Stimulated activated CD4-positive, alpha-beta T cell treated with anti-CD3 and anti-CD28 coated beads, Interleukin-12 subunit alpha, Interleukin-12 subunit beta, amount 100 ng/mL, for 24 hours (primary cell): ENCODE results near the gene BRINP3.
"Not testable (repeated sequence)": the region's sequence is repeated elsewhere in the genome, so short reads cannot be mapped to it uniquely, and the experiment has no call there.

ENCODE experiments used
- DNase-seq, 2 experiments: peaks; one replicate each; pipeline ENCODE4 v3.0.0-alpha.2; 2020; ENCODE audit warnings: low read depth in 2 of 2

BRINP3 gene

DNA sequence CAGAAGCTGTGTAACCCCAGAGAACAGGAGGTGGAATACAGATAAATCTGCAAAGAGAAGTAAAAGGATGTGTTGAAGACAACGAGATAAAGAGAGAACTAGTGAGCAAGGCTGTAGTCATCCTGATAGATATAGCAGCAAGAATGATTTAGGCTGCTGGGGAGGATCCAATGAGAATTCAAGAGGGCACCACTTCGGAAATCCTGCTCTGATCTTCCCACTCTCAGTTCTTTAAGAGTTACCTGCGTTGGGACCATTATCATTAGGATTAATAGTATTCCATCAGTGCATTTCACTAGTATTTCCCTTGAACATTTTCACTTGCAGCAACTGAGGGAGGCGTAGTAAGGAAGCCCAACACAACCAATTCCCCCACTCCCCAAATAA is at the start of gene BRINP3:
Gene BRINP3 (minus strand): TSS at position 103 of the 387 bp plus-strand sequence.
- no peak for DNase-seq

DNA sequence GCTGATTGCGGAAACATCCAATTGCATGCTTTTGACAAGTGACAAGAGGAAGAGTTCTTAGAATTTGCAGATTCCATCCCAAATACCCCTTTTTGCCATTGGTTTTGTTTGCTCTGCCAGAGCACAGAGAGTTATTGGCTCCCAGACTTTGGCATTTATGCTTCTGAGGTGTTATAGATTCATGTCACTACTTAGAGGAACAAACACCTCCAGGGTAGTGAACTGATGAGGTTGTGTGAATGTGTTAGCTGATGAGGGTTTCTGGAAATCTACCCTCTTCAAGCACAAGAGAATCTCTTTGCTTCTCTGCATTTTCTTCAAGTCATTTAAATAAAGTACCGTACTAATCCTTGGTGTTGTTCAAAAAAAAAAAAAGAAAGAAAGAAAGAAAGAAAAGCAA is 33.9 kb upstream of the BRINP3 start:
- DNase-seq = no peak

DNA sequence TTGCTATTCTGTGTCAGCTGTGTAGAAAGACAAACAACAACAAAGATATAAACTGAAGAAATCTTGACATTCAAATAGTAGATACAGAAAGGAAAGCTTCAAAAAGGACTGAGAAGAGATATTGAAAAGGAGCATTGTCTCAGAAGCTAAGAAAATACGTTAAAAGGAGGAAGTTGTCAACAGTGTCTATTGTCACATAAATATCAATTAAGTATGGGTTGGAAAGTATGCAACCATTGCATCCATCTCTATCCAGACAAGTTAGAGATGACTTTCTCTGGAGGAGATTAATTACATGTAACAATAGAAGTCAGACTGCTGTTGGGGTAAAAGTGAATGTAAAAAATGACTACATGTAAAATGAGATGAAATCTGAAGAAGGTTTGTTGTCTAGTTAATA is 29.7 kb upstream of the BRINP3 start:
- no peak for DNase-seq

DNA sequence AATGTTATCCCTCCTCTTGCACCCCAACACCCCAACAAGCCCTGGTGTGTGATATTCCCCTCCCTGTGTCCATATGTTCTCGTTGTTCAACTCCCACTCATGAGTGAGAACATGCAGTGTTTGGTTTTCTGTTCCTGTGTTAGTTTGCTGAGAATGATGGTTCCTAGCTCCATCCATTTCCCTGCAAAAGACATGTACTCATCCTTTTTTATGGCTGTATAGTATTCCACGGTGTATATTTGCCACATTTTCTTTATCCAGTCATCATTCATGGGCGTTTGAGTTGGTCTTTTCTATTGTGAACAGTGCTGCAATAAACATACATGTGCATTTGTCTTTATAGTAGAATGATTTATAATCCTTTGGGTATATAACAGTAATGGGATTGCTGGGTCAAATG is 26.9 kb upstream of the BRINP3 start:
- not testable (repeated sequence) for DNase-seq

DNA sequence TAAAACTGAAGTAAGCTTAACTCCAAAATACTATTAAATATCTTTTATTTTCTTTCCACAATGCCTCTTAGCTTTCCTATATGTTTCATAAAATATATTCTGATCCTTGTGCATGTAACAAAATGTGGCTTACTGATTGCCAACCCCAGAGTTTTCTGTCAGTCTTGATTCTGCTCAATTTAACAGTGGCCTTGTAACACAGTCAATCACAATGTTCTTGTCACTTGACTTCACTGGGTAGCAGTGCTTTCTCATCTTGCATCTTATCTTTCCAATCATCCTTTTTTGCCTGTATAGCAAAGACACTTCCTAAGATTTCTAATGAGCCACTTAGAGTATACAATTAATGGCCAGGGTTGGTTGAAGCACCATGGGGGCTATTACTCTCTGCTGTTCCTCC is 19.9 kb upstream of the BRINP3 start:
- DNase-seq = no peak

DNA sequence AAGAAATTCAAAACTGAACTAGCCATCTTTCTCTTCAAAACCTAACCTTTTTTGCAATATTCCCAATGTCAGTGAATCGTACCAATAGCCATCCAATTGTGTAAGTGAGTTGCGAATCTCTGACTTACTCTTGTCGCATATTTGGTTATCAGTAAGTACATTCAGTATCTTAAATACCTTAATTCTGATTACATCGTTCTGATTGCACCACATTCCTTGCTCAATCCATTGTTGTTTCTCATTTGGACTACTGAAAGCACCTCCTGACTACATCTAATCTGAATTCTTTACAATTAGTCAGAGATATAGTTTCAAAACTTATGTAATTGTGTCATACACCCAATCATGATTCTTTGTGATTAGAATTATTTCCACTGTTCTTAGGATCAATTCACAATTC is 16.8 kb upstream of the BRINP3 start:
- DNase-seq = no peak

DNA sequence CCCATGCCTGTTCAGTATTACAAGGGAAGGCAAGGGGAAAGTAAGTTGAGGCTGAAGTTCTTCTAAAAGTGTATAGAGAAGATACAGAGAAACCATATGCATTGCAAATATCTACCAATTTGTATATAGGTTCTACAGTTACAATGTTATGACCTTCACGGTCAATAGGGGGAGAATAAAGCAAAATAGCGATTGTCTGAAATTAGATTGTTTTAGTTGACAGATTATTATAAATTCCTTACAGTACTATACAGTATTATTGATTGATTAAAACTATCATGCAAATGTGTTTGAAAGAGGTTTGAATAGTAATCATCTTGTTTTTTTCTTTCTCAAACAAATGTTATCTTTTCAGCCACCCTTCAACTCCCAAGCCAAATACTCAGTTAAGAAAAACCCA is 13.7 kb upstream of the BRINP3 start:
- no peak for DNase-seq

DNA sequence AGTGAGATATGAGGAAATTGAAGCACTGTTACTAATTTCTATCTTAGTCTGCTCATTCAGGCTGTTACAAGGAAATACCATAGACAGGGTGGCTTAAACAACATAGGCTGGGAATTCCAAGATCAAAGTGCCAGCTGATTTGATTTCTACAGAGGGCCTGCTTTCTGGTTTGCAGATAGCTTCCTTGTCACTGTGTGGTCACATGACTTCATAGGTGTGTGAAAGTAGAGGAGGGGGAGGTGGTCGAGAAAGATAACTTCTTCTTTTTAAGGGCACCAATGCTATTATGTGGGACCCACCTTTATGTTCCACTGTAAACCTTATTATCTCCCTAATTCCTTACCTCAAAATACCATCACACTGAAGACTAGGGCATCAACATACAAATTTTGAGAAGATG is 6.4 kb upstream of the BRINP3 start:
- DNase-seq = no peak

DNA sequence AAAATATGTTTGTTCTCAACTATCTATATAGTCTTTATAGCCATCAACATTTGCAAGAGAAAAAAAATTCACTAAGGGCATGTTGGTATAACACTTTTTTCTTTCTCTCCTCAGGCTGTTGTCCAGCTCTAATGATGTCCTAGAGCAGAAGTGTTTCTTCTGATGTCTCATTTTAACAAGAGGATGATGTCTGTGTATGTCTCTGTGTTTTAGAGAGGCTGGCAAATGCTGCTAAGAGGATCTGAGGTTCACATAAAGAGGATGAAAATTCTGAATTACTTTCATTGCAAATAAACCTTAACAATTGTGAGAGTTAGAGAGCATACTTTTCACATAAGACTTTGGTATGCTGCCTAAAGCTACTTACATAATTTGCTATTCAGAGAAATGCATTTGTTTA is 2.6 kb upstream of the BRINP3 start:
- DNase-seq = no peak

DNA sequence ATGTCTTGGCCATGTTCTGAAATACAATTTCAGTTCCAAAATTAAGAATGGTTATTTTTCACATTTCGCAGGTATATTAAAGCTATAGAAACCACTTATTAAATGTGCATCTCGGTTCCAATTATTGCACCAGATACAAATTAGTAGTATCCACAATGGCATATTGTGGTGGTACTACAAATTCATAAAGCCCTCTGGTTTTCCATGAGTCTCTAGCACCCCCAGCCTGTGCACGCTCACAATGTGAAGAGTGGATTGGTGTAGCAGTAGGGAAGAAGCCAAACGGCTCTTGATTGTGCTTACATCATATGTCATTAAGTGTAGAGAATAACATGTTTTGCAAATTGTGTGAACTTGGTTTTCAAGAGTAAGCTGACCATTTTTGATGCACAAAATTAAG is 1.9 kb upstream of the BRINP3 start:
- DNase-seq = no peak

DNA sequence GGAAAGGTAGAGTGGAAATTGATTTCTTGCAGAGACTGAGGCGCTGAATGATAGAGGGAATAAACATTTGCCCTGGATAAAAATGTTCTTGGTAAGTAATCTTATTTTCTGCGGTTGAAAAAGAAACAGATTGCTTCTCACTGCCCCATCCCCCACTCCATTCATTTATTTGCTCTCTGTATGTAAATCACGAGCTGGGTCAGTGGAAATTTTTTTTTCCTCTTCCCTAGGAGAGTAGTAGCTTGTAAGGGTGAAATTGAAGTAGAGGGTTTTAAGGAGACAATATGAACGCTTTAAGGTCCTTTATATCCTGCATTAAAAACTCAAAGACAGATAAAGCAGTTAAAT is 1.4 kb upstream of the BRINP3 start:
- DNase-seq = no peak

DNA sequence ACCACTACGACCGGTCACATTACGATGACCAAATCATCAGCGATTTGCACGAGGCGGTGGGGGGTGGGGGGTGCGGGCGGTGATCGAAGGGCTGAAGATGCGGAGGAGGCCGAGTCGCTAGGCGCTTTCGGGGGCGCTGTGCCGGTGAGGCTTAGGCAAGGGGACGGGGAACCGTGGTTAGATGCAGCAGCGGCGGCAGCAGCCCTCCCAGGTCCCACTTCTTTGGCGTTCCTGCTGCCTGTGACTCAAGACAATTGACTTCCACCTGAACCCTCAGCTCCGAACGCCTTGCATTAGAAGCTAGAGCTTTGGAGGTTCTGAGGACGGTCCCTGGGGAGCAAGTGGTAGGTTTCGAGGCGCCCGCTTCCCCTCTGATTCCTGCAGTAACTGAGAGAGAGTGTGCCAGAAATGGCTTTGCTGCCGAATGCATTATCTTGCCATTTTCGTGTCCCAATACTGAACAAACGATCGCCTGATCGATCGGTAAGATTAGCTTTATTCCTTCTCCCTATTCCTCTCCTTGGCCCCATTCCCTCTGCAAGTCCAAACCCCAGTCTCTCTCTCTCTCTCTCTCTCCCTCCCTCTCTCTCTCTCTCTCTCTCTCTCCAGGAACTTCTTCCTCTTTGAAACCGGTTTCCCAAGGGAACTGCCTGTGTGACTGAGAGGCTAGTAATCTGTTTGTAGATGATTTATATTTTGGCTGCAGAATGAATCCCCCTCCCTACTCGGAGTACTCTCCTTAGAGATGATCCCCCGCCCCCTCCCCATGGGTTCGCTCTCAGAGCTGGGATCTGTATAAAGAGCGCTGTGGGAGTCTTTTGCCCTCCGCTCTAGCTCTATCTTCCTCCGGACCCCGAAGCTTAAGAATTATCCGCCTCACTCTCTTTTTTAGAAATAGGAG is 735 bp upstream of the BRINP3 start:
- no peak for DNase-seq

DNA sequence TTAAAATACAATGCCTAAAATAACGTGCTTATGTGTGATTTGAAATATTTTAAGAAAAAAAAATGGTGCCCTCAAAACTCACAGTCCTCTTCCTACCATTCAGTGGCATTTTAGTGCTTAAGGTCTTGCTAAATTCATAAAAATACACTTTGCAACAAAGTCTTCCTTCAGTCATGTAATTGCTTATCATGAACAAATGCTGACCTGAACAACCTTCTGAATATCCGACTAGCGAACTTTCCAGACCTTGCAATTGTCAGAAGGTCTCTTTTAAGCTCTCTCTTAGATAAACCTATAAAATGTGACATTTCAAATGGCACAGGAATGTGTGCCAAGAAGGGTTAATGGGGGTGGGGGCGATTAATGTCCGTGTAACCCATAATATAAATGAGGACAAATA is 858 bp downstream of the BRINP3 start:
- no peak for DNase-seq

DNA sequence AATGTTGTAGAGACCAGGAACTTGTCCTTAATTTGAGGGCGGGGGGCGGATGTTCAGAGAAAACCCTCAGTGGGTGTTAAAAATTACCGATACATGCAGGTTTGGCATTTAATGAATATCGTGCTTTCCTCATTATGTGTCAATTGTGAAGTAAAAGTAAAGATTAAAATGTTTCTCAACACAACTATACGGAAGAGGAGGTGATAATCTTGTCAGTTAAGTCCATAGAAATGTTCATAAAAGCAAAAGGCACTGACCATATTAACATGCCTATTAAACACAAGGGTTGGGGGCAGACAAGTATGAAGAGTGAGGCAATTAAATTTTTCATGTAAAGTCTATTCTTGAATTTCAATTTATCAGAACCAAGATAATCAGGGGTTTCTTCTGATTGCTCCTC is 1.3 kb downstream of the BRINP3 start:
- no peak for DNase-seq

DNA sequence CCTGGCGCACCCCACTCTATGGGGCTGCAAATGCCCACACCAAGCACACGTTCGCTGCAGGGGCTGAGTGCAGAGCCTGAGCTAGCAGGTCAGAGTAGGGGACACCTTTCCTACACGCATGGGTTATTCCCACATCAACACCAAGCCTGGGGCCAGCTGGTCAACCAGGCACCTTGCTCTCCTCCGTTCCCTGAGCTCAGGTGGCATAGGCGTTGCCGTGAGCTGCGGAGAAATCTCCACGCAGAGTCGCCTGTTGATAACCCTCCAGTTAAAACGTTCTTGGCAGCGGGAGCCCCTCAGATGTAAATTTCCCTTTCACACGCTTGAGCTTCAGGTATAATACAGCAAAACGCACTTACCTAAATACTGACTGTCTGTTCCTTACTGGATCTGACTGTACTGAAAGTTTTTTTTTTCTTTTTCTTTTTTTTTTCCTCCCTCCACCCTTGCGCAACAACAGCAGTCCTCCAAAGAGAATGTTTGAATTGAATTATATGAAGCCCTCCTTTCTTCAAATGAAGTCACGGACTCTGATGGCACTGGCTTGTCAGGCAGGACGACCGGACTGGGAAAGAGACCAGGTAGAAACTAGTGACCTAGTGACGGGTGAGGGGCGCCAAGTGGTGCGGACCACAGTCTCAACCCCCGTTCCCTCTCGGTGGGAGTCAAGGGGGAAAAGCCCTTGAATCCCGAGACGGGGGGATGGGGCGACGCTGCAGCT is 2.1 kb downstream of the BRINP3 start:
- no peak for DNase-seq

DNA sequence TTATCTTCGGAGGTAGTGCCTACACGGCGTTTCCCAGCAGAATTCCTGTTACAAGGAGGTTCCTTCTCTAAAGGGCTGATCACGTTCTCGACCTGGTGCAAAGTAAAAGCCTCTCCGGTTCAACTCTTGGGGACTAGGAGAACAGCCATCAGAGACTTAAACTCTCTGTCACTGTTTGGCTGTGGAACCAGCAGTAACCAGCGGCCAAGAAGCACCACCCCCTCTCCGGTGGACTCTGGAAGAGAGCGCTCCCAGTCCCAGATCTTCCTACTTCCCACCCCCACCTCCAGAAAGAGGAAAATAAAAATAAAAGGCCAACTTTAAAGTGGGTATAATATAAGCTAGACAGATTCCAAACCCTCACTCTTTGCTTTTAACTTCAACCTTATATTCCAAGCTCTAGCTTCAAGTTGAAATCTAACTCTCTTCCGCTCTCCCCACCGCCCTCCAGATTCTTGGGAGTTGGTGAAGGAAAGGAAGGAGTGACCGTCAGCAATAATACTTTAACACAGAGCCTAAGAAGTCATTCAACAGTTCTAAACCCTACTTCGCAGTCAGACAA is 2.9 kb downstream of the BRINP3 start:
- no peak for DNase-seq

DNA sequence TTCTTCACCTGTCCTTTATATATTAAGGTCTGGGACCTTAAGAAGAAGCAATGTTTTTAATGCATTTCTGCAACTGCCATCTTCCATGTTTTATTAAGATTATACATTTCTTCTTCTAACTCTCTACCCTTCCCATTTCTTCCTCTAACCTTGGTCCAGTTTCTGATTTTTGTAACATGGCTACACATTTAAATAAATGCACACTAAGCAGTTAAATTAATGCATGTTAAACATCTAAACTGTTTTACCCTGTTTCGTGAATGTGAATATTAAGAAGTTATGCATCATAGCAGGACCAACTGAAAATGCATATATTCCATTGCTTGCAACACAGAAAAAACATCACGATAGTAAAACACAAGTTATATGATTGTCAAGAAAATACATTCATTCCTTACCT is 3.7 kb downstream of the BRINP3 start:
- DNase-seq = no peak

DNA sequence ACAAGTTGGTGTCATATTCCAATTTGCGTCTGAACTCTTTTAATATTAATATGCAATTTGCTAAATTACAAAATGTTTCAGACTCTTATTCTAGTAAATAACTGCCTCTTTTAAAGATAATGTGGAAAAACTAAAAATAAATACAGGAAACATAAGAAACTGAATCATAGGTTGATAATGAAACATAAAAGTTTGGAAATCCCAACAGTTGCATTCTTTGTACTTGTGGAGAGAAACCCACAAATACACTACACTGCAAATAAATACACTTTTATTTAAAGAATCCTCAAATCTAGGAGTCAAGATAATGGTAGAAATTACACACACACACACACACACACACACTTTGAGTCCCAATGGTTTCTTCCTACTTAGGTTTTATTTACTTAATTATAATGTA is 5.2 kb downstream of the BRINP3 start:
- no peak for DNase-seq

DNA sequence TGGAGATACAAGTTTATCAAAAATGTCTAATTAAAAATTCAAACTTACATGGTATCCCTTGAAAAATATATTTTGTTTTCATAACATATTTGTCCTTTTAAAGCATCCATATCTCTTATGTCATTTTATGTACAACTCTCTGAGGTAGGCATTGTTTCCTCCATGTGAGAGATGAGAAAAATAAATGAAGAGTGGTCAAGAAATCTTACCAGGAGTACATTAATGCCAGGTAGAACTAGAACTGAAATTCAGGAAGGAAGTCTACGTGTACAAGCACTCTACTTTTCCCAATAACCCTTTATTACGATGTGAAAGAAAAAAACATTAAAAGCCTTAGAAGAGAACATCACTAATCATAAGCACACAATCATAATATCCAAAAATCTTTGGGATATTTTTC is 5.6 kb downstream of the BRINP3 start:
- no peak for DNase-seq

DNA sequence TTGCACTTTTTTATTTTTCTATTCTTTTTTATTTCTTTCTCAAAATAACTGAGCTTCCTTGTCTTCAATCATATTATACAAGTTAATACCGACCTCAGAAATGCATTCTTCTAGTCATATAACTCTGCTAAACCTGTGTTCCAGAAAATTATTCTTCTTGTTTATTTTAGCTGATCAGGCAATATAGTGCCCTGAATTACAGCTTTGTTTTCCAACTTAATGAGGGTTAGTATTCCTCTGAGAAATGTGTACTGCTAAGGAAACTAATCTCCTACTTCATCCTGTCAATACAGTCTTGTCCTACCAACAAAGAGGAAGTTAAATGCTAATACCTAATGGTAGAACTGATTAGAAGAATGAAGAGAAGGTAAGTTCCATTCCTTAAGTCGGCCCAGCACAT is 13.0 kb downstream of the BRINP3 start:
- DNase-seq = no peak

DNA sequence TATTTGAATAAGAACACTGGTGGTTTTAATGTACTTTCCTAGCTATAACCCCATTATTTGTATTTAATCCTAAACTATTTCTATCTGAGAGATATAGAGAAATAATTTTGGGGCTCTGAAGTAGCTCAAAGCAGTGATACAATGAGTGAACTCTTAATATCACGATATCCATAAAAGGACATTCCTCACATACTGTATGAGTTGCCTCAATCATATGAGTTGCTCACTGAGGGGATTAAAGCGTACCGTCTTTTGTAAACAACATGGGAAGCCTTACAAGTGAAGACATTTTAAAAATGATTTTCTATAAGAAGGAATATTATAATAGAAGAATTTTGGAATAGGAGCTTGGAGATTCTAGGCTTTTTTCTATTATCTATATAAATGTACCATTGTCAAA is 21.5 kb downstream of the BRINP3 start:
- DNase-seq = no peak

DNA sequence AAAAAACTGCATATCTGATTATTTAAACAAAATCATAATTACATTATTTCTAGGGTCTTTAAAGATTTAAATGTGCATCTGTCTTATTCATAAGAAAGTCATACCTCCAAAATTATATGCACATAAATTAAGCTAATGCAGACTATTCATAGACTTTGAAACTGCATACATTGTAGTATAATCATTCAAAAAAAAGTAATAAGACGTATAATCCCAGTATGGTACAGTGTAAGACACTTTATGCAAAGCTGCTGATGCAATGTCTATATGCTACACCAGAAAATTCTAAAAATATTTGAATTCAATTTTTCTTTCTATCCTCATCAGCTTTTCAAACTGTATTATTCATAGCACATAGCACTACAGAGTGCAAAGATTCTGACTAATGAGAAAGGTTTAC is 22.0 kb downstream of the BRINP3 start:
- no peak for DNase-seq

DNA sequence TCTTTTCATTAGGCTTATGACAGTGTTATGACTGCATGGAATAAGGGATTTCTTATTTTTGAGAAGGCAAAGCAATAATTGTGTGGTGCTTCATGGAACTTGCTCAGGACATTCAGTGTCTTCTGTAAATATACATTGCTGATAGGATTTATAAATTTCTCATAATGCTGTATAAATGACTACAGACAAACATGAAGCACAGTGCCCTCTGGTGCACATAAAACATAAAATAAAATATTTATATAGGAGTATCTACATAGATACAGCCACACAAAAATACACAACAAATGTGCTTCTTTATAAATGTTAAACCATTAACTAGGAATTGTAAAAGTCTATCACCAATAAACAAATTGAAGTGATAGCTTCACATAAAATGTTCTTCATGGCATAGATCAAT is 24.1 kb downstream of the BRINP3 start:
- no peak for DNase-seq
